ENCODE data around the gene ACD.

Gene ACD

GRCh38 chr16:67657751-67658518, 2.1 kb downstream of the ACD start:
- H3K27ac ChIP-seq (ENCODE audit: insufficient read depth in 1 of 2, low read depth in 1 of 2, low read length in 2 of 2, poor library complexity in 1 of 2, severe bottlenecking in 2 of 2): no peak overlapping the region
- ChIA-PET CTCF (interaction anchor here (0.6 to 4.5 kb wide), 9 partner anchors 7 to 177 kb away, joined by 3 to 46 read pairs (median 9); partner anchors contain the start of genes ATP6V0D1, C16orf86, CARMIL2 and ENKD1), POLR2A (interaction anchor here (0.6 to 0.9 kb wide), 3 partner anchors 13 to 110 kb away, joined by 3 read pairs; partner anchors contain the start of gene CARMIL2)
- no peak for DNase-seq
- H3K4me3 ChIP-seq (ENCODE audit: control insufficient read depth in 1 of 7, extremely low read depth in 1 of 7, insufficient read depth in 4 of 7, low read depth in 2 of 7, low read length in 6 of 7): no peak overlapping the region
- peaks cover 5 to 57% (median 43%) of the 10 kb centered on the region in 4 experiments for H3K36me3 ChIP-seq (ENCODE audit: control insufficient read depth in 4 of 4, insufficient read depth in 4 of 4, low read length in 3 of 4)
- H3K27me3 ChIP-seq (replicated peaks in 2 of 5; ENCODE audit: control insufficient read depth in 4 of 5, insufficient read depth in 5 of 5, low read length in 4 of 5): no peaks in the 10 kb centered on the region
- WGBS (ENCODE audit: insufficient coverage): 99% methylated on average over 14 of the region's 18 CpGs
- H3K4me1 ChIP-seq (ENCODE audit: control extremely low read depth in 1 of 4, control insufficient read depth in 4 of 4, insufficient read depth in 4 of 4, low read length in 3 of 4): peaks cover 0 to 28% (median 22%) of the 10 kb centered on the region in 4 experiments
- H3K9me3 ChIP-seq (ENCODE audit: control extremely low read depth in 1 of 5, control insufficient read depth in 4 of 5, insufficient read depth in 2 of 5, low read depth in 1 of 5, low read length in 4 of 5): no peaks in the 10 kb centered on the region

GRCh38 chr16:67657017-67657608, 2.9 kb downstream of the ACD start:
- Histone ChIP-seq H3K27me3 (replicated peaks in 2 of 5; ENCODE audit: control insufficient read depth in 4 of 5, insufficient read depth in 5 of 5, low read length in 4 of 5) (no peaks in the 10 kb centered on the region), H3K4me3 (ENCODE audit: control insufficient read depth in 1 of 7, extremely low read depth in 1 of 7, insufficient read depth in 4 of 7, low read depth in 2 of 7, low read length in 6 of 7) (no peak overlapping the region), H3K4me1 (ENCODE audit: control extremely low read depth in 1 of 4, control insufficient read depth in 4 of 4, insufficient read depth in 4 of 4, low read length in 3 of 4) (peaks cover 0 to 28% (median 22%) of the 10 kb centered on the region in 4 experiments), H3K36me3 (ENCODE audit: control insufficient read depth in 4 of 4, insufficient read depth in 4 of 4, low read length in 3 of 4) (peaks cover 5 to 56% (median 41%) of the 10 kb centered on the region in 4 experiments), H3K9me3 (ENCODE audit: control extremely low read depth in 1 of 5, control insufficient read depth in 4 of 5, insufficient read depth in 2 of 5, low read depth in 1 of 5, low read length in 4 of 5) (no peaks in the 10 kb centered on the region), H3K27ac (ENCODE audit: insufficient read depth in 1 of 2, low read depth in 1 of 2, low read length in 2 of 2, poor library complexity in 1 of 2, severe bottlenecking in 2 of 2) (no peak overlapping the region)
- WGBS (ENCODE audit: insufficient coverage): 93% methylated on average over 12 of the region's 16 CpGs
- ChIA-PET POLR2A (no interaction called here), CTCF (interaction anchor here (1.1 to 4.5 kb wide), 6 partner anchors 10 to 176 kb away, joined by 3 to 46 read pairs (median 12); partner anchors contain the start of genes ATP6V0D1, C16orf86, CARMIL2 and ENKD1)
- DNase-seq: no peak

- Histone ChIP-seq H3K4me1 (ENCODE audit: control extremely low read depth in 1 of 4, control insufficient read depth in 4 of 4, insufficient read depth in 4 of 4, low read length in 3 of 4) (peaks cover 0 to 23% (median 20%) of the 10 kb centered on the region in 4 experiments), H3K9me3 (ENCODE audit: control extremely low read depth in 1 of 5, control insufficient read depth in 4 of 5, insufficient read depth in 2 of 5, low read depth in 1 of 5, low read length in 4 of 5) (no peaks in the 10 kb centered on the region), H3K36me3 (ENCODE audit: control insufficient read depth in 4 of 4, insufficient read depth in 4 of 4, low read length in 3 of 4) (peaks cover 5 to 63% (median 45%) of the 10 kb centered on the region in 4 experiments), H3K27me3 (replicated peaks in 2 of 5; ENCODE audit: control insufficient read depth in 4 of 5, insufficient read depth in 5 of 5, low read length in 4 of 5) (no peaks in the 10 kb centered on the region), H3K27ac (ENCODE audit: insufficient read depth in 1 of 2, low read depth in 1 of 2, low read length in 2 of 2, poor library complexity in 1 of 2, severe bottlenecking in 2 of 2) (no peak overlapping the region), H3K4me3 (ENCODE audit: control insufficient read depth in 1 of 7, extremely low read depth in 1 of 7, insufficient read depth in 4 of 7, low read depth in 2 of 7, low read length in 6 of 7) (no peak overlapping the region)
- POLR2A ChIA-PET: no interaction called here
- no peak for DNase-seq
- WGBS (ENCODE audit: insufficient coverage): 100% methylated on average over 2 of the region's 9 CpGs
- CTCF ChIA-PET: interaction anchor here (1.1 kb wide), 1 partner anchor 11 kb away, joined by 3 read pairs; no protein-coding TSS in a partner anchor
Observed at GRCh38 chr16:67656344-67657016, 3.6 kb downstream of the ACD start.

- Histone ChIP-seq H3K9me3 (ENCODE audit: control extremely low read depth in 1 of 5, control insufficient read depth in 4 of 5, insufficient read depth in 2 of 5, low read depth in 1 of 5, low read length in 4 of 5) (no peaks in the 10 kb centered on the region), H3K27ac (ENCODE audit: insufficient read depth in 1 of 2, low read depth in 1 of 2, low read length in 2 of 2, poor library complexity in 1 of 2, severe bottlenecking in 2 of 2) (no peak overlapping the region), H3K4me3 (ENCODE audit: control insufficient read depth in 1 of 7, extremely low read depth in 1 of 7, insufficient read depth in 4 of 7, low read depth in 2 of 7, low read length in 6 of 7) (no peak overlapping the region), H3K4me1 (ENCODE audit: control extremely low read depth in 1 of 4, control insufficient read depth in 4 of 4, insufficient read depth in 4 of 4, low read length in 3 of 4) (peaks cover 0 to 19% (median 12%) of the 10 kb centered on the region in 4 experiments), H3K27me3 (replicated peaks in 2 of 5; ENCODE audit: control insufficient read depth in 4 of 5, insufficient read depth in 5 of 5, low read length in 4 of 5) (no peaks in the 10 kb centered on the region), H3K36me3 (ENCODE audit: control insufficient read depth in 4 of 4, insufficient read depth in 4 of 4, low read length in 3 of 4) (peaks cover 5 to 74% (median 55%) of the 10 kb centered on the region in 4 experiments)
- DNase-seq: no peak
- POLR2A ChIA-PET: no interaction called here
- CTCF ChIA-PET: no interaction called here
- 93% methylated on average over 4 of the region's 4 CpGs for WGBS (ENCODE audit: insufficient coverage)
Observed at GRCh38 chr16:67655363-67655762, 4.7 kb downstream of the ACD start.

GRCh38 chr16:67654403-67654911, 5.6 kb downstream of the ACD start:
- Histone ChIP-seq H3K9me3 (ENCODE audit: control extremely low read depth in 1 of 5, control insufficient read depth in 4 of 5, insufficient read depth in 2 of 5, low read depth in 1 of 5, low read length in 4 of 5) (no peaks in the 10 kb centered on the region), H3K36me3 (ENCODE audit: control insufficient read depth in 4 of 4, insufficient read depth in 4 of 4, low read length in 3 of 4) (peaks cover 11 to 83% (median 63%) of the 10 kb centered on the region in 4 experiments), H3K27ac (ENCODE audit: insufficient read depth in 1 of 2, low read depth in 1 of 2, low read length in 2 of 2, poor library complexity in 1 of 2, severe bottlenecking in 2 of 2) (no peak overlapping the region), H3K27me3 (replicated peaks in 2 of 5; ENCODE audit: control insufficient read depth in 4 of 5, insufficient read depth in 5 of 5, low read length in 4 of 5) (no peaks in the 10 kb centered on the region), H3K4me1 (ENCODE audit: control extremely low read depth in 1 of 4, control insufficient read depth in 4 of 4, insufficient read depth in 4 of 4, low read length in 3 of 4) (peaks cover 0 to 13% (median 9%) of the 10 kb centered on the region in 4 experiments), H3K4me3 (ENCODE audit: control insufficient read depth in 1 of 7, extremely low read depth in 1 of 7, insufficient read depth in 4 of 7, low read depth in 2 of 7, low read length in 6 of 7) (no peak overlapping the region)
- DNase-seq: no peak
- POLR2A ChIA-PET: no interaction called here
- WGBS (ENCODE audit: insufficient coverage): 97% methylated on average over 25 of the region's 30 CpGs
- CTCF ChIA-PET: no interaction called here

GRCh38 chr16:67653789-67654402, 6.2 kb downstream of the ACD start:
- ChIA-PET CTCF (no interaction called here), POLR2A (no interaction called here)
- no peaks in the 10 kb centered on the region for H3K27me3 ChIP-seq (replicated peaks in 2 of 5; ENCODE audit: control insufficient read depth in 4 of 5, insufficient read depth in 5 of 5, low read length in 4 of 5)
- H3K4me1 ChIP-seq (ENCODE audit: control extremely low read depth in 1 of 4, control insufficient read depth in 4 of 4, insufficient read depth in 4 of 4, low read length in 3 of 4): peaks cover 0 to 8% (median 4%) of the 10 kb centered on the region in 4 experiments
- H3K36me3 ChIP-seq (ENCODE audit: control insufficient read depth in 4 of 4, insufficient read depth in 4 of 4, low read length in 3 of 4): peaks cover 11 to 86% (median 64%) of the 10 kb centered on the region in 4 experiments
- H3K4me3 ChIP-seq (ENCODE audit: control insufficient read depth in 1 of 7, extremely low read depth in 1 of 7, insufficient read depth in 4 of 7, low read depth in 2 of 7, low read length in 6 of 7): no peak overlapping the region
- DNase-seq: no peak
- no peak overlapping the region for H3K27ac ChIP-seq (ENCODE audit: insufficient read depth in 1 of 2, low read depth in 1 of 2, low read length in 2 of 2, poor library complexity in 1 of 2, severe bottlenecking in 2 of 2)
- WGBS (ENCODE audit: insufficient coverage): 95% methylated on average over 16 of the region's 25 CpGs
- no peaks in the 10 kb centered on the region for H3K9me3 ChIP-seq (ENCODE audit: control extremely low read depth in 1 of 5, control insufficient read depth in 4 of 5, insufficient read depth in 2 of 5, low read depth in 1 of 5, low read length in 4 of 5)
